Thyroid gland (tissue), 4 donors: Measurements from ENCODE around the gene ZNF326.

ENCODE experiments used
- CTCF ChIP-seq, 6 experiments: fragments of 200-600 bp in 3 of 6; fragments of 450-650 bp in 3 of 6; sonication (generic) in 3 of 6; IDR thresholded peaks; one replicate each; pipeline ENCODE4 v1.5.1; 2016 to 2019; ENCODE audit warnings: antibody characterized with exemption in 6 of 6, mild to moderate bottlenecking in 2 of 6, inconsistent platforms in 1 of 6, moderate library complexity in 1 of 6
- POLR2A ChIP-seq, 2 donors: fragments of 450-650 bp; IDR thresholded peaks; one replicate each; pipeline ENCODE4 v1.6.1; 2017; ENCODE audit warnings: antibody characterized with exemption in 2 of 2, mild to moderate bottlenecking in 2 of 2, moderate library complexity in 1 of 2

GRCh38 chr1:89971600-89971999, 23.3 kb upstream of the ZNF326 start:
- TF ChIP-seq CTCF (IDR thresholded peaks at IDR 0.05) (no peak), POLR2A (IDR thresholded peaks at IDR 0.05) (no peak)
